Thyroid gland (tissue), 4 donors: ENCODE data around the gene QSOX2.

ENCODE experiments used
- POLR2A ChIP-seq, 2 donors: fragments of 450-650 bp; IDR thresholded peaks; one replicate each; pipeline ENCODE4 v1.6.1; 2017; ENCODE audit warnings: antibody characterized with exemption in 2 of 2, mild to moderate bottlenecking in 2 of 2, moderate library complexity in 1 of 2
- TF ChIP-seq, protein P1 (sequence below), 6 experiments: fragments of 200-600 bp in 3 of 6; fragments of 450-650 bp in 3 of 6; sonication (generic) in 3 of 6; IDR thresholded peaks; one replicate each; pipeline ENCODE4 v1.5.1; 2016 to 2019; ENCODE audit warnings: antibody characterized with exemption in 6 of 6, mild to moderate bottlenecking in 2 of 6, inconsistent platforms in 1 of 6, moderate library complexity in 1 of 6

DNA sequence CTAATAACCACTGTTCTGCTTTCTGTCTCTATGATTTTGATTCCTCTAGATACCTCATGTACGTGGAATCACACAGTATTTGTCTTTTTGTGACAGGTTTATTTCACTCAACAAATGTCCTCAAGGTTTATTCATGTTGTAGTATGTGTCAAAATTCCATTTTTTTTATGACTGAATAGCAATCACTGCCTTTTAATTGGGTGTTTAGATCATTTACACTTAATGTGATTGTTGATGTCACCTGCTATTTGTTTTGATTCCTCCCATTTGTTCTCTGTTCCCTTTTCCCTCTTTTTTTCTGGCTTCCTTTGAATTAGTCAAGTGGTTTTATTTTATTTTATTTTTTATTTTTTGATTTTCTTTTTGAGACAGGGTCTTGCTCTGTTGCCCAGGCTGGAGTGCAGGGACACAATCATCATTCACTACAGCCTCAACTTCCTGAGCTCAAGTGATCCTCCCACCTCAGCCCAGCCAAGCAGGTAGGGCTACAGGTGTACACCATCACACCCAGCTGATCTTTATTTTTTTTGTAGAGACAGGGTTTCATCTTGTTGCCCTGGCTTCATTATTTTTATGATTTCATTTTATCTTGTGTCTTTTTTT is 82.3 kb downstream of the QSOX2 start:
- TF ChIP-seq, protein P1, sequence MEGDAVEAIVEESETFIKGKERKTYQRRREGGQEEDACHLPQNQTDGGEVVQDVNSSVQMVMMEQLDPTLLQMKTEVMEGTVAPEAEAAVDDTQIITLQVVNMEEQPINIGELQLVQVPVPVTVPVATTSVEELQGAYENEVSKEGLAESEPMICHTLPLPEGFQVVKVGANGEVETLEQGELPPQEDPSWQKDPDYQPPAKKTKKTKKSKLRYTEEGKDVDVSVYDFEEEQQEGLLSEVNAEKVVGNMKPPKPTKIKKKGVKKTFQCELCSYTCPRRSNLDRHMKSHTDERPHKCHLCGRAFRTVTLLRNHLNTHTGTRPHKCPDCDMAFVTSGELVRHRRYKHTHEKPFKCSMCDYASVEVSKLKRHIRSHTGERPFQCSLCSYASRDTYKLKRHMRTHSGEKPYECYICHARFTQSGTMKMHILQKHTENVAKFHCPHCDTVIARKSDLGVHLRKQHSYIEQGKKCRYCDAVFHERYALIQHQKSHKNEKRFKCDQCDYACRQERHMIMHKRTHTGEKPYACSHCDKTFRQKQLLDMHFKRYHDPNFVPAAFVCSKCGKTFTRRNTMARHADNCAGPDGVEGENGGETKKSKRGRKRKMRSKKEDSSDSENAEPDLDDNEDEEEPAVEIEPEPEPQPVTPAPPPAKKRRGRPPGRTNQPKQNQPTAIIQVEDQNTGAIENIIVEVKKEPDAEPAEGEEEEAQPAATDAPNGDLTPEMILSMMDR (IDR thresholded peaks at IDR 0.05), result no peak
- TF ChIP-seq POLR2A (IDR thresholded peaks at IDR 0.05), result no peak
